ENCODE data around the gene TLCD3B.
A peak's percentile ranks its signal among the peaks of the same experiment; 100 is the strongest.
"Not testable (repeated sequence)": the region's sequence is repeated elsewhere in the genome, so short reads cannot be mapped to it uniquely, and the experiment has no call there.

TLCD3B gene

GRCh38 chr16:30025156-30025555 lies 5.9 kb downstream of the TLCD3B start:
- DNase-seq = no peak

DNA sequence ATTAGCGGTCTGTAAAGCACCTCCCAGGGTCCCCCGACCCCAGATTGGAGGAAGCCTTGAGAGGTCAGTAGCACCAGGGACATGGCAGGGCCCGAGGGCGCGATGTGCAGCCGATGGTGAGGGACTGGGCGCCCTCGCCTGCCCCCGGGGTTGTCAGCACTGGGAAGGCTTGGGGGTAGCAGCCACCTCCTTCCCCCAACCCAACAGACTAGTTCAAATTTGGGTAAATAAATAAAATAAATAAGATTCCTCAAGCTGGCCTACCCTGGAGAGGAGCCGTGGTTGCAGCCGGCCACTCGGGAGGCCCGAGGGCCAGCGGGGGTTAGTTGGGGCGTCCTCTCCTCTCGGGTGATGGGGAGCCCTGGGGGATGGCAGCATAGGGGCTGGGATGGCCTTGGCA lies 6.6 kb downstream of the TLCD3B start:
- no peak for DNase-seq

DNA sequence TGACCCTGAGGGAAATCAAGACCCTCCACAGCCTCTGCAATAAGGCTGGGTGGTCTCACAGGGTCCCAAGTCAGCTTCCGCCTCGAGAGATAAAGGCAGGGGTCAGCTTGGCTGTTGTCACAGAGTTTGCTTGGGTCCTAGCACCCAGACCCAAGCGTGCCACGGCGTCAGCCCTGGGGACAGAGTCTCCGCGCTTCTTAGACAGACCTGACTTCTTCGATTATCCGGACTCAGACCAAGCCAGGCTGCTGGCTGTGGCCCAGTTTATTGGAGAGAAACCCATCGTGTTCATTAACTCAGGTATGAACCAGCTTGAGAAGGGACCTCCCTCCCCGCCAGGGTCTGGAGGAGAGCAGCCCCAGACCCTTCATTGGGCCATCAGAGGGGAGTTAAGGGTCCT lies 7.5 kb downstream of the TLCD3B start:
- no peak for DNase-seq

DNA sequence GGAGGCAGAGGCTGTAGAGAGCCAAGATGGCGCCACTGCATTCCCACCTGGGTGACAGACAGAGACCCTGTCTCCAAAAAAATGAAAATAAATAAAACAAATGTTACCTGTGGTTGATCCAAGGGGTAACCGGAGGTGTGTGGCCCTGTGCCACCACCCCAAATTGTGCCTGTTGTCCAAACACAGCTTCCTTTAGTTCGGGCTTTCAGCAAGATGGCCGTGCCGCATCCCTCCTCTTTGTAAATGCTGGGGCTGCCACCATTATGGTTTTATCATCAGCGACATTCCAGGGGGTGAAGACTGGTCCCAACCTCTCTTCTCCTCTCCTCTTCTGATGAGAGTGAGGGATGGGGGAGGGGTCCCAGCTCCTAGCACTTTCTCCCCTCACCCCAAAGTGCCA lies 8.2 kb downstream of the TLCD3B start, which contains the start of gene C16orf92:
TSS of gene C16orf92 (plus strand) at position 312 of the 400 bp plus-strand sequence. CDS start 143 bp downstream, outside the sequence.
- DNase-seq = no peak

GRCh38 chr16:30018731-30019158 lies 12.3 kb downstream of the TLCD3B start:
- DNase-seq = no peak

GRCh38 chr16:30017937-30018336 lies 13.1 kb downstream of the TLCD3B start:
- DNase-seq = not testable (repeated sequence)

- no peak for DNase-seq
Observed at GRCh38 chr16:30017277-30017656, 13.8 kb downstream of the TLCD3B start.

GRCh38 chr16:30016555-30017276 lies 14.4 kb downstream of the TLCD3B start:
- no peak for DNase-seq

- DNase-seq = not testable (repeated sequence)
Observed at GRCh38 chr16:30015450-30015849, 15.6 kb downstream of the TLCD3B start.

GRCh38 chr16:30012598-30012997 lies 18.5 kb downstream of the TLCD3B start:
- not testable (repeated sequence) for DNase-seq

GRCh38 chr16:30011714-30012504 lies 19.2 kb downstream of the TLCD3B start:
- no peak for DNase-seq

- peak; percentile 45 for DNase-seq
Observed at GRCh38 chr16:30010844-30011713, 20.0 kb downstream of the TLCD3B start, which contains the start of gene DOC2A. DOC2A (minus strand) TSS chr16:30011027; CDS start chr16:30010222, 805 bp downstream.

GRCh38 chr16:30009990-30010843 lies 20.9 kb downstream of the TLCD3B start:
- no peak for DNase-seq

DNA sequence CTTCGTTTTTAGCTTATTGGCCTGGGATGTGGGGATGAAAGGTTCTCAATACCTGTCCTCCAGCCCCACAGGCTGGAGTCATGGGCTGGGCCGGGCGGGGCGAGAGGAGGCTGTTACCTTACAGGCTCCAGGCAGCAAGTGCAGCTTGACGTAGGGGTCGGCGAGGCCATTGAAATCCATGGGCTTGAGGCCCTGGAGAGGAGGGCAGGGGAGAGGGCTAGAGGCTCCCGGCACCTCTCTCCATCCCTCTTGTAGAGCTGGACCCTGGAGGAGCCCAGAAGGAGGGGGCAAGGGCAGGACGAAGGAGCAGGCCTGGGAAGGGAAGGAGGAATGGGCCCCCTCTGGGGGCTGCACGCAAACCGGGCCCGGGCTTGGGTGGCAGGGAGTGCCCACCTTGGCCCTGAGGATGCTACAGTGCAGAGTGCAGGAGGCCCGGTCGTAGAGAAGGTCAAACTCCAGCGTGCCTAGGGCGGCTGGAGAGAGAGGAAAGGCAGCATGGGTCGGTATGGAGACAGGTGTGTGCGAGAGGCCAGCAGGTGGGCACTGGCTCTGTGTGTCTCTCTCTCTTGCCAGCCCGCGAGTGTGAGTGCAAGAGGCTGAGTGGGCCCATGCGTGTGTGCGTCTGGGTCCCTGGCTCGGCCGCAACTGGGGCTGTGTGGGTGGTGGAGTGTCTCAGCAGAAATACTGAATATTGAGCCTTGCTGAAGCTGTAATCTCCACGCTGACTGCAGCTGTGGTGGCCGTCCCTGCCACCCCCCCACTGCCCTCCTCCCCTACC lies 21.8 kb downstream of the TLCD3B start:
- DNase-seq = no peak

DNA sequence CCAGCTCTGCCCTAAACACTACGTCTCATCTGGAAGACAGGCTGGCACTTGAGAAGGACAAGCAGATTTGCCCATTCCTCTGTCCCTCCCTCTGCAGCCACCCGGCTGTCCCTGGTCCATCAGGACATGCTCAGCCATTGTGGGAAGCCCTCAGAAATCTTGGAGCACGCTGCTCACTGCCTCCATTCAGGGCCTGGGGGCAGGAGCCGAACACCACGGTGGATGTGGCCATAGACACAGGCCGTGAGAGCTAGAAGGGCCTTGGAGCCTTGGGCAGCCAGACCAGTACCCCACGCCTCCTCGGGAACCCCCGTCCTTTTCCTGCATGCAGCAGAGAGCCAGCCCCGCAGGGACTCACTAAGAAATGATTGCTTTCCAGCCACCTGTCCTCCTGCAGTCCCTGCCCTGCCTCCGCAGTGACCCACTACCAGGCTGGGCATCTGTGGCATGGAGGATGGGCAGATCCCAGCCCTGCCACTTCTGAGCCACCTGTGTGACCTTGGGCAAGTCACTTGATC lies 23.6 kb downstream of the TLCD3B start:
- DNase-seq = no peak

DNA sequence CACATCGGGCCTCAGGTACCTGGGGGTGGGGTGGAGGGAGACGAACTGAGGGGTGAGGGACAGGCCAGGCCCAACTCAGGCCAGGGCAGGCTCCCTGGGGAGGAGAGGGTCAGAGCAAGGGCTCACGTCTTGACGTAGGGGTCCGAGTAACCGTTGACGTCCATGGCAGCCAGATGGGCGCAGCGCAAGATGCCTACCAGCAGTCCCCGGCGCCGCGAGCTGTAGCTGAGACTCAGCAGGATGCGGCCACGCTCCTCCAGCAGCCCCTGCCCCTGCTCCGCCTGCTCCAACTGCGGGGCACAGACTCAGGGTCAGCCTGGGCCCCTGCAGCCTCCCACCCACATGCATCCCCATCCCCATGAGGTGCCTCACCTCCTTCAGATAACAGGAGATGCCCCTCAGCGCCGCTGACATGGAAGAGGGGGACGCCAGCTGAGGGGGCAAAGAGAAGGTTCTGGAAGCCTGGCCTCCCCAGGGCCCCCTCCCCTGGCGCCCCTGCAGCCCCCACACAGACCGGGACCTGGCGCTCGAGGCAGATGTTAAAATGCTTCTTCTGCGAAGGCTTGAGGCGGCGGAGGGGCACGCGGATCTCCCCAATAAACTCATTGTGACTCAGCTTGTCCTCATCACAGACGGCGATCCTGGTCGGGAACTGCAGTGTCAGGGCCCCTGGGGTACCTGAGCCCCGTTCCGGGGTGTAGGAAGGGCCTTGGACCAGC lies 24.3 kb downstream of the TLCD3B start:
- DNase-seq = no peak

DNA sequence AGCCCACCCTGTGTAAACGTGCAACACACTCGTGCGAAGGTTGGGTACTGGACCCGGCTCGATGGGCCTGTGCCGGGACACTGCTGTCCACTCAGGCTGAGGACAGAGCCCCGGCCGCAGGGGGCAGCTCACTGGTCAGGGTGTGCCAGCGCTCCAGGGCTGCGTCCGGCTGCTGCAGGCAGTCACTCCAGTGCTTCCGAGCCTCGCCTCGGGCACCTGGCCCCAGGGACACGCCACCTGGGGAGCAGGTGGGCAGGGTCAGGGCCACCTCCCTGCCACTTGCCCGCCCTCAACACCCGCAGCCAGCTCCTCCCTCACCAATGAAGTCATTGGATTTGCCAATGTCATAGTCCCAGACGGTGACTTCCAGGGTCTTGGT lies 25.0 kb downstream of the TLCD3B start:
- no peak for DNase-seq

- DNase-seq = no peak
Observed at GRCh38 chr16:30005341-30006094, 25.6 kb downstream of the TLCD3B start.

DNA sequence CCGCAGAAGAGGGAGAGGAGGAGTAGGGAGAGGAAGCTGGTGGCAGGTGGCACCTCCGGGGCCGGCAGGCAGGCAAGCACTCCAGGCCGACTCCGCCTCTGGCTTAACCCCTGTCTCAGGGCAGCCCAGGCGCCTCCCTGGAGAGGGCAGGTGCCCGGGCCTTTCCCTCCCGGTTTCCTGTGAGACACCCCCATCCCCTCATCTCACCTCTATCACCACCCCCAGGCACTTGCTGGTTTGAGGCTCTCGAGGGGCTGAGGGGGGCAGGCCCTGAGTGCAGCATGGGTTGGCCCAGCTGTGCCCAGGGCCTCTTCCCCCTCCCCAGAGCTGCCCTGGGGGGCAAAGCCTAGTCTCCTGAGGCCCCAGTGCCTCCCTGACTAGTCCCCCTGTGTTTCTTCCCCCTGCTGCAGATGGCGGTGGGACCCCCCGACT lies 26.2 kb downstream of the TLCD3B start:
- no peak for DNase-seq

Data from right kidney (tissue), 1 donor.